GM19025 (cell line): ENCODE results near the gene ZNF576.
"Not testable (repeated sequence)": the region's sequence is repeated elsewhere in the genome, so short reads cannot be mapped to it uniquely, and the experiment has no call there.

Source experiments
- ATAC-seq: cut with Tn5 transposase; IDR thresholded peaks from one replicate; pipeline ENCODE4 v1.9.1; 2021; ENCODE audit warnings: mild to moderate bottlenecking, low read depth, moderate library complexity; ENCODE audit not compliant: unreplicated experiment

ZNF576 gene

GRCh38 chr19:43644181-43644580 lies 47.8 kb downstream of the ZNF576 start:
- ATAC-seq, result no peak

GRCh38 chr19:43648633-43649032 lies 52.2 kb downstream of the ZNF576 start:
- no peak for ATAC-seq

- ATAC-seq, result no peak
These were observed 53.1 kb downstream of the ZNF576 start for GRCh38 chr19:43649514-43649913.

GRCh38 chr19:43650276-43650675 lies 53.9 kb downstream of the ZNF576 start:
- ATAC-seq, result not testable (repeated sequence)
